Activated naive CD8-positive, alpha-beta T cell treated with anti-CD3 and anti-CD28 coated beads, Interleukin-2, amount 10 ng/mL, durations not matched to agents 7 days and 5 days (primary cell): Measurements from ENCODE around the gene EFCAB8. TPM values are rescaled to one million over a fixed set of nuclear protein-coding genes. Genes with fewer than 3 reads are reported as not detected.
"Not testable (repeated sequence)": the region's sequence is repeated elsewhere in the genome, so short reads cannot be mapped to it uniquely, and the experiment has no call there.

Experiments
- ATAC-seq: fragments of 150-1000 bp; cut with Tn5 transposase; one replicate; pipeline ENCODE4 v1.10.0; 2021; ENCODE audit warnings: low read depth, moderate library complexity
- POLR2A ChIA-PET: fragments of 350-600 bp; sonication (Branson Sonifier 250); formaldehyde crosslinking; loops from one replicate; lab custom pipeline; 2021; ENCODE audit warnings: antibody characterized with exemption; lab: Charles Lee
- DNase-seq: peaks from one replicate; pipeline ENCODE4 v3.0.0; 2021
- H3K27ac Mint-ChIP-seq: one replicate; pipeline ENCODE4 v1.8.0; 2022; ENCODE audit warnings: mild to moderate bottlenecking, mixed read lengths
- H3K27me3 Mint-ChIP-seq: one replicate; pipeline ENCODE4 v1.8.0; 2022; ENCODE audit warnings: mild to moderate bottlenecking, moderate library complexity, mixed read lengths
- H3K36me3 Mint-ChIP-seq: one replicate; pipeline ENCODE4 v1.8.0; 2021; ENCODE audit warnings: mild to moderate bottlenecking, mixed read lengths
- H3K4me1 Mint-ChIP-seq: one replicate; pipeline ENCODE4 v1.8.0; 2021; ENCODE audit warnings: mixed read lengths
- H3K4me3 Mint-ChIP-seq: one replicate; pipeline ENCODE4 v1.8.0; 2022; ENCODE audit warnings: mild to moderate bottlenecking, moderate library complexity, mixed read lengths
- H3K9me3 Mint-ChIP-seq: one replicate; pipeline ENCODE4 v1.8.0; 2021; ENCODE audit warnings: mixed read lengths
- total RNA-seq, 2 experiments: library from RNA; stranded (reverse); gene quantifications; one replicate each; pipeline ENCODE4 v1.2.3, GENCODE V29; 2021

The EFCAB8 gene
- total RNA-seq, 2 experiments from 2014 or later, result 0.47 to 0.77 TPM

DNA sequence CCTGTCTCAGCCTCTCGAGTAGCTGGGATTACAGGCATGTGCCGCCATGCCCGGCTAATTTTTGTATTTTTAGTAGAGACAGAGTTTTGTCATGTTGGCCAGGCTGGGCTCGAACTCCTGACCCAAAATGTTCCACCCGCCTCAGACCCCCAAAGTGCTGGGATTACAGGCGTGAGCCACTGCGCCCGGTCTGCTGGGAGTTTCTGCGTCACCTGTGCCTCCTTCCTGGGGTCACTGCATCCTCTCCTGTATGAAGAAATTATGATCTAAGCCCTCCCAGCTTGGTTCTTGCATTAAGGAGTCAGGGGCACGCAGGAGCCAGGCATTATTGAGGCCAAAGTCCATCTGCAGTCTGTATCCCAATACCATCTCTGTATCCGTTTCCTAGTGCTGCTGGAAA is 103.9 kb downstream of the EFCAB8 start:
- DNase-seq, result not testable (repeated sequence)
- H3K4me1 Mint-ChIP-seq, result peaks cover 48% of the 10 kb centered on the region
- peak overlapping the region; percentile 41 for H3K27ac Mint-ChIP-seq

DNA sequence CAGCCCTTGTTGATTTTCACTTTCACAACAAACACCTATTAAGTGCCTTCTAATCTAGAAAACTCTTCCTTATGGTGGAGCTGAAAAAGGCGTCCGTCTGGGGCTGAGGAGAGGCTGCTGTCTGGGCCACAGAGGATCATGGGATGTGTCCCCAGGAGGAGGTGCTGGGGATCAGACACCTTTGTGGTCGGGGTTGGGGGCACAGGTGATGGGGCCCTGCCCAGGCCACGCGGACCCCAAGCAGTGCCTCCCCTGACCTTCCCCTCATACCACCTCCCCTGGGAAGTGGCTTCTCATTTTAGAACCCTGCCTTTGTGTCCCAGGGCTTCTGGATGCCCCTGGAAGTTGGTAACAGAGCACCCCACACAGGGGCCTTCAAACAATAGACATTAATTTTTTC is 104.5 kb downstream of the EFCAB8 start:
- Mint-ChIP-seq H3K27ac (peak overlapping the region; percentile 41), H3K27me3 (no peaks in the 10 kb centered on the region), H3K9me3 (peaks cover 4% of the 10 kb centered on the region), H3K36me3 (peaks cover 5% of the 10 kb centered on the region), H3K4me3 (no peak overlapping the region), H3K4me1 (peaks cover 53% of the 10 kb centered on the region)
- ATAC-seq, result no peak
- POLR2A ChIA-PET, result interaction anchor here (1.6 kb wide), 1 partner anchor 9 kb away, joined by 4 read pairs; no protein-coding TSS in a partner anchor
- DNase-seq, result no peak

More for the DNA sequence above, 103.9 kb downstream of the EFCAB8 start:
- H3K36me3 Mint-ChIP-seq, H3K27me3 Mint-ChIP-seq, H3K4me3 Mint-ChIP-seq, H3K9me3 Mint-ChIP-seq, ATAC-seq: not testable (repeated sequence)
- POLR2A ChIA-PET, result interaction anchor here (1.6 kb wide), 1 partner anchor 9 kb away, joined by 4 read pairs; no protein-coding TSS in a partner anchor

DNA sequence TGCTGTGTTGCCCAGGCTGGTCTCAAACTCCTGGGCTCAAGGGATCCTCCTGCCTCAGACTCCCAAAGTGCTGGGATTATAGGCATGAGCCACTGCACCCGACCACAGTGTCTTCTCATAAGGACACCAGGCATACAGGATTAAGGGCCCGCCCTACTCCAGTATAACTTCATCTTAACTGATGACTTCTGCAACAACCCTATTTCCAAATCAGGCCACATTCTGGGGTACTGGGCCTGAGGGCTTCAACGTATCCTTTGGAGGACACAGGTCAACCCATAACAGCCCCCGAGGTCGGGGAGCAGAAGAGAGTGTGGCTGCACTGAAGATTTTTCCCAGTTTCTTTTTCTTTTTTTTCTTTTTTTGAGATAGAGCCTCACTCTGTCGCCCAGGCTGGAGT is 105.9 kb downstream of the EFCAB8 start:
- Mint-ChIP-seq H3K9me3 (no peaks in the 10 kb centered on the region), H3K4me3 (no peak overlapping the region), H3K36me3 (peaks cover 2% of the 10 kb centered on the region), H3K4me1 (peaks cover 64% of the 10 kb centered on the region), H3K27me3 (no peaks in the 10 kb centered on the region), H3K27ac (no peak overlapping the region)
- POLR2A ChIA-PET, result no interaction called here
- DNase-seq, result no peak
- no peak for ATAC-seq

DNA sequence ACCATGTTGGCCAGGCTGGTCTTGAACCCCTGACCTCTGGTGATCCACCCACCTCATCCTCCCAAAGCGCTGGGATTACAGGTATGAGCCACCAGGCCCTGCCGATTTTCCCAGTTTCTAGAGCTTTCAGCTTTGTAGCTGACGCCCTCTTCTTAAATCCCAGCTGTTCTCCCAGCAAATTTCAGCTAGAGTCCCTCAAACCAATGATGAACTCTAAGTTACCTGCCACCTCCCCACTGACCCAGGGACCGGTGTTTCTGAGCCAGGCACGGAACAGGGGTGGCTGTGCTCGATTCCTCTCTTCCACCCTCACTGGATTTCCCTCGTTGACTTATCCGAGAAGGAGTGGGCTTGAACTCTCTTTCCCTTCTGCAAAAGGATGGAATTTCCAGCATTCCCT is 106.4 kb downstream of the EFCAB8 start:
- Mint-ChIP-seq H3K4me3 (peak overlapping the region; percentile 11), H3K27me3 (no peaks in the 10 kb centered on the region), H3K9me3 (no peaks in the 10 kb centered on the region), H3K27ac (peak overlapping the region; percentile 93), H3K4me1 (peaks cover 68% of the 10 kb centered on the region), H3K36me3 (peaks cover 2% of the 10 kb centered on the region)
- DNase-seq, result no peak
- no peak for ATAC-seq
- POLR2A ChIA-PET, result interaction anchor here (0.5 to 1.6 kb wide), 3 partner anchors 9 to 110 kb away, joined by 3 to 6 read pairs (median 5); no protein-coding TSS in a partner anchor

DNA sequence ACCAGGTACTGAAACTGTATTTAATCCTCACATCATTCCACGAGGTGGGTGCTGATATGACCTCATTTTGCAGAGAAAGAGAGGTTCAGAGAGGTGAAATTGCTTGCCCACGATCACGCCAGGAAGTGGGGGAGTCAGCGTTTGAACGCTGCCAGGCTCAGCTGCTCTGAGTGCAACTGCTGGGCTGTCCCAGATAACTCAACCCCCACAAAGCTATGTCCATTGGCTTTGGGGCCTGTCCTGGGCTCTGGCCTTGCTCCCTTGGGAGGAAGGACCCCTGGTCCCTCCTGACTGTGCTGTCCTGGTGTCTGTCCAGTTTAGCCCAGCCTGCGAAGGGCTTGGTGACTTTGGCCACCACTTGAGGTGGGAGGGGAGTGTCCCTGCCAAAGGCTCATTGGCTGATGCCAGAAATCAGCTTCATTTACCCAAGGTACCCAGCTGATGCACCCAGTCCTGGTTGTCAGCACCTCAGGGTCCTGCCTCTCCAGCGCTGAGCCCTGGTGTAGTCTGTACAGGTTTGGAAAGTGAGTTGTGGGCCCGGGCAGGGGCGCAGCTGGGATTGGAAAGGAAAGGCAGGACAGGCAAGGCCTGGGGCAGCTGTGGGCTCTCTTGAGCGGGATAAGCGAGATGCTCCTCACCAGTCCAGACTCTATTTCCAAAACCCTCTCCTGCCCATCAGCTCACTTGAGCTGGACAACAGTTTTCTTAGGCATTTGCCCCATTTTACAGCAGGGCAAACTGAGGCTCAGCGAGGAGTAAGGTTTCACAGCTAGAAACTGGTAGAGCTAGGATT is 107.1 kb downstream of the EFCAB8 start:
- no peaks in the 10 kb centered on the region for H3K27me3 Mint-ChIP-seq
- ATAC-seq (peak; percentile 45), DNase-seq (no peak)
- peak overlapping the region; percentile 16 for H3K4me3 Mint-ChIP-seq
- H3K36me3 Mint-ChIP-seq, result peaks cover 2% of the 10 kb centered on the region
- no peaks in the 10 kb centered on the region for H3K9me3 Mint-ChIP-seq
- peak overlapping the region; percentile 93 for H3K27ac Mint-ChIP-seq
- POLR2A ChIA-PET, result interaction anchor here (0.5 to 1.6 kb wide), 3 partner anchors 8 to 110 kb away, joined by 3 to 6 read pairs (median 5); no protein-coding TSS in a partner anchor
- H3K4me1 Mint-ChIP-seq, result peaks cover 68% of the 10 kb centered on the region

DNA sequence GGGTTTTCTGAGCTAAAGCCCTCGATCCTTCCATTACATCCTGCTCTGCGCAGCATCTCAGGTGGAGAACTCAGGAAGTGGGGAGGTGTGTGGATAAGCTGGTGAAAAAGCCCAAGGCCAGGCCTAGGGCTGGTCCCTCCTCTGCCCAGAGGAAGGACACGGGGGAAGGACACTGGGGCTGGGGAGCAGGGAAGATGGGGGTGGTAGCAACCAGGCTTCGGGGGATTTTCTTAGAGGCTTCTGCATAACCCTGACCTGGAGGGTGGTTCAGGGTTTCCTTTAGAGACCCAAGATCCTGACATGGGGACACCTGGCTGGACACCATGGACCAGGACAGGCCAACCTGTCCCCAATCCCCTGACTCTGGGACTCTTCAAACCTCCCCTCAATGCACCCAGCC is 107.7 kb downstream of the EFCAB8 start:
- DNase-seq (no peak), ATAC-seq (no peak)
- peak overlapping the region; percentile 93 for H3K27ac Mint-ChIP-seq
- H3K4me3 Mint-ChIP-seq, result peak overlapping the region; percentile 78
- peaks cover 2% of the 10 kb centered on the region for H3K36me3 Mint-ChIP-seq
- H3K27me3 Mint-ChIP-seq, result no peaks in the 10 kb centered on the region
- POLR2A ChIA-PET, result interaction anchor here (1.0 to 2.7 kb wide), 4 partner anchors 8 to 20 kb away, joined by 5 to 12 read pairs (median 8); no protein-coding TSS in a partner anchor
- no peaks in the 10 kb centered on the region for H3K9me3 Mint-ChIP-seq
- peaks cover 68% of the 10 kb centered on the region for H3K4me1 Mint-ChIP-seq

DNA sequence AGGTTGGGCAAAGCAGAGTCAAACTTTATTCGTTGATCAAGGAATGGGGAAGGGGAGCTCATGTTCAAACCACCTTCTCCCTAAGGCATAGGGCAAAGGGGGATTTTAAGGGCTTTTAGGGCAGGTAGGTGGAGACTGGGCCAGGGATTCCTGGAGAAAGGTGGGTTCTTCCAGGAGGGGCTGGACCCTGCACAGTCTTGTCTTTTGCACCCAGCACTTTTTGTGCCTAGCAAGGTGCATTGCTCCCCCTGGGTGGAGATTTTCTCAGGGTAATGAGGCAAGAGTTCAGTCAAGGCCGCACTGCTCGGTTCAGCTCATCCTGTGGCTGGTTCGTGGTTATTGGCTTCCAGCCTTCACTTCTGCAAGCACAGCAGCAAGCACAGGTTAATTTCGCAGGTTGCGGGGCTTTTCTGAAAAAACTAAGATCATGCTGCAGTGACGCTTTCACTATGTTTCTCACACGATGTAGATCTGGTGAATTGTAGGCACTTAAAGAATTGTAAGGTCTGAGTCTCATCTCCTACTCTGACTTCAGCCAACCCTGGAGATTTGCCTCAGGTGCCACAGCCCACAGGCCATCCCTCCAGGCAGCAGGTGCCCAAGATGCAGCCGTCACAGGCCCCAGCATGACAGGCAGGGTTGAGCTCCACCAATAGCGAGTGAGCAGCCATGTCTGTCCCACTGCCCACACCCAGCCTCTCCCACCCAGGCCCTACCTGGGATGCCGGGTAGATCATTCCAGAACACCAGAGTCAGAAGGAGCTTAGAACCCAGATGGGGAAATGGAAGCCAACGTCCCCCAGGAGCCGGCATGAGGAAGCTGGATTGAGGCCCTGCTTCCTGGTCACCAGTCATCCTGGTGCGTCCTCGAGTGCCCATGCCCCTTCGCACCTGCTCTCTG is 108.4 kb downstream of the EFCAB8 start:
- ATAC-seq (peak; percentile 64), DNase-seq (peak; percentile 69)
- Mint-ChIP-seq H3K9me3 (no peaks in the 10 kb centered on the region), H3K4me3 (peak overlapping the region; percentile 78), H3K27ac (peak overlapping the region; percentile 93), H3K36me3 (peaks cover 2% of the 10 kb centered on the region), H3K27me3 (no peaks in the 10 kb centered on the region), H3K4me1 (peaks cover 63% of the 10 kb centered on the region)
- POLR2A ChIA-PET, result interaction anchor here (0.8 to 2.7 kb wide), 5 partner anchors 11 to 262 kb away, joined by 3 to 12 read pairs (median 5); partner anchors contain the start of gene SUN5

DNA sequence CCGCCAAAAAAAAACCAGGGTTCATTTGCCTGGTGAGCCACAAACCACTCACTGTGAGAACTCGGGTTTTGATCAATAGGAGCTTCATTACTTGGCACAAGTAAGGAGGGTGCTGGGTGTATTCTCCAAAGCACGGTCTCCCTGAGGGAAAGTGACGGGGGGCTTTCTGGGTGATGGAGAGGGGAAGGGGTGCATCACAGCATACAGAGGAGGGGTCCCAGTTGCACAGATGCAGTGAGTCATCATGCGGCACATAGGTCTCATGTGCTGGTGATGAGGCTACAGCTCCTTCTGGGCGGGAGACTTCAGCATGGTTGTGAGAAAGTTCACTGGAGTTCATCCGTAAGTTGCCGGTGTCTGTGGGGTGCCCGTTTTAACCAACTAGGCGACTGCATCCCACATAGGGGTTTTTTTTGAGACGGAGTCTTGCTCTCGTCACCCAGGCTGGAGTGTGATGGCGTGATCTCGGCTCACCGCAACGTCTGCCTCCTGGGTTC is 109.3 kb downstream of the EFCAB8 start:
- ATAC-seq (no peak), DNase-seq (peak; percentile 58)
- Mint-ChIP-seq H3K9me3 (no peaks in the 10 kb centered on the region), H3K27me3 (no peaks in the 10 kb centered on the region), H3K36me3 (peaks cover 2% of the 10 kb centered on the region), H3K4me1 (peaks cover 66% of the 10 kb centered on the region), H3K4me3 (peak overlapping the region; percentile 78), H3K27ac (peak overlapping the region; percentile 93)
- POLR2A ChIA-PET, result interaction anchor here (0.8 to 2.7 kb wide), 5 partner anchors 10 to 262 kb away, joined by 3 to 12 read pairs (median 5); partner anchors contain the start of gene SUN5

DNA sequence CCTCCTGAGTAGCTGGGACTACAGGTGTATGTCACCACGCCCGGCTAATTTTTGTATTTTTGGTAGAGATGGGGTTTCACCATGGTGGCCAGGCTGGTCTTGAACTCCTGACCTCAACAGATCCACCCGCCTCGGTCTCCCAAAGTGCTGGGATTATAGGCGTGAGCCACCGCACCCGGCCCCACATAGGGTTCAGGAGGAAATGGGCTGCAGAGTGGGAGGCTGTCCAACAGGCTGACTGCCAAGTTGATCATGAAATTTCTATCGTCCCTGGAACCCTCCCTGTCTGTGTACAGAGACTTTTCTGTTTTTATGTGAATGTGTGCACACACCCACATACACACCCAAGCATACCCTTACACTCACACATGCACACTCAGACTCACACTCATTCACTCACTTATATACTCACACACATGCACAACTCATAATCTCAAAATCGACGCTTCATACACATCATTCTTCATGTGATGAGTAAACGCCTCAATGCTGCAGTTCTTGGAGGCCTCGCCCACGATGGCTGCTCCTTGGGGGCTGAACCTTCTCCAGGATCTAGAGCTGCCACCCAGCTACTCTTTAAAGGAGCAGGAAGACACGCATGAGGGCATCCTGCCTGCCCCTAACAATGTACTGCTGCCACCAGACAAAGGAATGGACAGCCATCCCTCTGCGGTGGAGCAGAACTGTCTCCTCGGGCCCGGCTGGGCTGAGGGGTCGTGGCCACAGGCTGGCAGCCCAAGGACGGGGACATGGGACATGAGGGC is 109.9 kb downstream of the EFCAB8 start:
- H3K27me3 Mint-ChIP-seq, result no peaks in the 10 kb centered on the region
- DNase-seq, result no peak
- peak overlapping the region; percentile 78 for H3K4me3 Mint-ChIP-seq
- peak overlapping the region; percentile 93 for H3K27ac Mint-ChIP-seq
- peaks cover 66% of the 10 kb centered on the region for H3K4me1 Mint-ChIP-seq
- no peak for ATAC-seq
- H3K36me3 Mint-ChIP-seq, result peaks cover 2% of the 10 kb centered on the region
- H3K9me3 Mint-ChIP-seq, result no peaks in the 10 kb centered on the region
- POLR2A ChIA-PET, result interaction anchor here (1.3 to 2.7 kb wide), 4 partner anchors 9 to 227 kb away, joined by 3 to 12 read pairs (median 7); partner anchors contain the start of gene SUN5

DNA sequence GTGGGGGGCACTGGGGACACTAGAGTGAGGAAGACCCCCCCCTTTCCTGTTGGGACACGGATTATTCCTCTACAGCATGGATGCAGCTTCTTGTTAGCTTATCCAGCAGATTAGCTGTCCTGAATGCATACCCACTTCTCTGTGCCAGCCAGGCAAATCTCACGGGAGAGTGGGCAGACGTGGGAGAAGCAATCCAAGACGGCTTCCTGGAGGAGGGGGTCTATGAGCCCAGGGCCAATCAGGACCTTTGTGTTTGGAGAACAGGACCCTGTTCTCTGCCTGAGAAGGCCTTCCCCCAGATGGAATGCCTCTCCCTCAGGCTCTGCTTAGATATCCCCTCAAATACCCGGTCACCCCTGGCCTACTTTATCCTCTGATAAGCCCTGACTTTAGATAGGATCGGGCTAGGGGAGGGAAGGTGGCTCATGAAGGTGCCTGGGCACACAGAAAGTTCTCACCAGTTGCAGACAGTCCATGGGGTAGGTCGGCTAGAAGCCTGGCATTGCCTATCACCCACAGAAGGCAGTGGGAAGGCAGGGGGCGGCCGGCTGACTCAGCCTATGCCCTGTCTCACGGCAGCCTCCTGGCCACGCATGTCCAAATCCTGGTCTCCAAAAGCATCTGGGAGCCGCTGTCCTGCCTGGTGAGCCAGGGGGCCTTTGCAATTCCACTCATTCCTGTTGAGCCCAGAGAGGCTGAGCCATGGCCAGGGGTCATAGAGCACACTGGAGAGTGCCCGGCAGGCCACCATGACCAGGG is 110.8 kb downstream of the EFCAB8 start:
- H3K9me3 Mint-ChIP-seq, result no peaks in the 10 kb centered on the region
- POLR2A ChIA-PET, result interaction anchor here (1.2 kb wide), 1 partner anchor 14 kb away, joined by 3 read pairs; no protein-coding TSS in a partner anchor
- no peaks in the 10 kb centered on the region for H3K27me3 Mint-ChIP-seq
- H3K36me3 Mint-ChIP-seq, result peaks cover 2% of the 10 kb centered on the region
- DNase-seq (no peak), ATAC-seq (no peak)
- H3K4me3 Mint-ChIP-seq, result peak overlapping the region; percentile 15
- peaks cover 67% of the 10 kb centered on the region for H3K4me1 Mint-ChIP-seq
- peak overlapping the region; percentile 93 for H3K27ac Mint-ChIP-seq

DNA sequence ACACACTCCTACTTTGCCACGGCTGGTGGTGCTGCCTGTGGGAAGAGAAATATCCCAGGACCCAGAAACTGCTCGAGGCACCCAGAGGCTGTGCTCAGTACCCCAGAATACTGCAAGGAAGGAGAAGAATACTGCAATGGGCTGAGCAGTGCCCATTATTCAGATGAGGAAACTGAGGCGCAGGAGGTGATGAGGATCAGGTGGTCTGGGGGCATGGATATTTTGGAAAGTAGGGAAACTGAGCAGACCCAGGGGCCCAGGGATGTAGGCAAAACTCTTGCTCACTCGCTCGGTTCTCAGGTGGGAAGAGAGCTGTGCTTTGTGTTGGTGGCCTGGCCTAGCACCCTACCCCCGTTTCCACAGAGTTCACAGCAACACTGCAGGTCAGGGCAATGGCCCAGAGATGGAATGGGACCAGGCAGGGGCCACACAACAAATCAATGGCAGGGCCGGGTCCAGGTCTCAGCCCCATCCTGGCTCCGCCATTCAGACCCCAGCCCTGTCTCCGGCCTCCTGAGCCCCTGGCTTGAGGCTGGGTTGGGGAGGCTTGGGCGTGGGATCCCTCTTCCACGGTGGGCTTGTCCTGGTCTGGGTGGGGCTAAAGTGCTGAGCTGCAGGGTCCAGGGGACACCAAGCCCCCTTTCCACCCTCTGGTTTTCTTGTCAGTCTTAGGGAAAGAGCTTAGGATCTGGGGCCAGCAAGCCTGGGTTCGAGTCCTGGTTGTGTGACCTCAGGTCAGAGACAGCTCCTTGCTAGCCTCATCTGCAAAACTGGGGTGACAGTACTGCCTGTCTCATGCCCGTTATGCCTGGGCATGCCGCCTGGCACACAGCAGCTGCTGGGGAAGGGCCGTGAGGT is 111.6 kb downstream of the EFCAB8 start:
- peak overlapping the region; percentile 38 for H3K4me3 Mint-ChIP-seq
- no peaks in the 10 kb centered on the region for H3K9me3 Mint-ChIP-seq
- H3K27me3 Mint-ChIP-seq, result no peaks in the 10 kb centered on the region
- H3K36me3 Mint-ChIP-seq, result peaks cover 5% of the 10 kb centered on the region
- DNase-seq, result no peak
- POLR2A ChIA-PET, result interaction anchor here (1.2 to 1.8 kb wide), 2 partner anchors 13 to 35 kb away, joined by 3 to 5 read pairs; partner anchors contain the start of gene SUN5
- H3K27ac Mint-ChIP-seq, result no peak overlapping the region
- ATAC-seq, result no peak
- peaks cover 66% of the 10 kb centered on the region for H3K4me1 Mint-ChIP-seq
